Measurements from ENCODE around the gene ADD3.

The ADD3 gene

GRCh38 chr10:109962247-109962646 is 45.5 kb upstream of the ADD3 start:
- no peaks in the 10 kb centered on the region for H3K36me3 Mint-ChIP-seq (ENCODE audit: low read depth)
- no peak for DNase-seq
- H3K27me3 Mint-ChIP-seq (ENCODE audit: low read depth, poor library complexity) = peaks cover 7% of the 10 kb centered on the region
- H3K9me3 Mint-ChIP-seq = no peaks in the 10 kb centered on the region
- no peak for TF ChIP-seq CTCF (IDR thresholded peaks at IDR 0.05)
- peak overlapping the region; percentile 92 for H3K27ac Mint-ChIP-seq
- peak overlapping the region; percentile 42 for H3K4me3 Mint-ChIP-seq
- peaks cover 75% of the 10 kb centered on the region for H3K4me1 Mint-ChIP-seq

- DNase-seq = no peak
- peaks cover 74% of the 10 kb centered on the region for H3K4me1 Mint-ChIP-seq
- no peak overlapping the region for H3K4me3 Mint-ChIP-seq
- H3K36me3 Mint-ChIP-seq (ENCODE audit: low read depth) = no peaks in the 10 kb centered on the region
- no peaks in the 10 kb centered on the region for H3K9me3 Mint-ChIP-seq
- H3K27me3 Mint-ChIP-seq (ENCODE audit: low read depth, poor library complexity) = peaks cover 7% of the 10 kb centered on the region
- TF ChIP-seq CTCF (IDR thresholded peaks at IDR 0.05) = no peak
- H3K27ac Mint-ChIP-seq = peak overlapping the region; percentile 96
These were observed 44.3 kb upstream of the ADD3 start for GRCh38 chr10:109963439-109963838.

GRCh38 chr10:109964318-109964717 is 43.5 kb upstream of the ADD3 start:
- Mint-ChIP-seq H3K27me3 (ENCODE audit: low read depth, poor library complexity) (peaks cover 7% of the 10 kb centered on the region), H3K36me3 (ENCODE audit: low read depth) (no peaks in the 10 kb centered on the region), H3K27ac (peak overlapping the region; percentile 34), H3K4me1 (peaks cover 80% of the 10 kb centered on the region), H3K4me3 (no peak overlapping the region), H3K9me3 (no peaks in the 10 kb centered on the region)
- no peak for DNase-seq
- TF ChIP-seq CTCF (IDR thresholded peaks at IDR 0.05) = no peak

GRCh38 chr10:109966961-109967738 is 40.6 kb upstream of the ADD3 start:
- TF ChIP-seq CTCF (IDR thresholded peaks at IDR 0.05) = no peak
- Mint-ChIP-seq H3K27me3 (ENCODE audit: low read depth, poor library complexity) (peaks cover 2% of the 10 kb centered on the region), H3K4me1 (peaks cover 65% of the 10 kb centered on the region)

GRCh38 chr10:109967739-109968088 is 40.1 kb upstream of the ADD3 start:
- Mint-ChIP-seq H3K36me3 (ENCODE audit: low read depth) (no peaks in the 10 kb centered on the region), H3K9me3 (no peaks in the 10 kb centered on the region), H3K4me3 (peak overlapping the region; percentile 28), H3K27me3 (ENCODE audit: low read depth, poor library complexity) (peaks cover 2% of the 10 kb centered on the region), H3K4me1 (peaks cover 59% of the 10 kb centered on the region), H3K27ac (peak overlapping the region; percentile 39)
- no peak for TF ChIP-seq CTCF (IDR thresholded peaks at IDR 0.05)
- no peak for DNase-seq

More at GRCh38 chr10:109966961-109967738, 40.6 kb upstream of the ADD3 start:
- Mint-ChIP-seq H3K27ac (peak overlapping the region; percentile 39), H3K9me3 (no peaks in the 10 kb centered on the region), H3K36me3 (ENCODE audit: low read depth) (no peaks in the 10 kb centered on the region), H3K4me3 (peak overlapping the region; percentile 28)
- DNase-seq = peak; percentile 35

Measured in nephron progenitor cell (in vitro differentiated cells).